Measurements from ENCODE around the gene AP3B1. TPM values are rescaled to one million over a fixed set of nuclear protein-coding genes. Genes with fewer than 3 reads are reported as not detected.

The AP3B1 gene
- total and polyA plus RNA-seq, 12 donors: 22.0 to 59.1 (median 34.3) TPM

- no peak for DNase-seq
- H3K27me3 ChIP-seq: peaks cover 34% of the 10 kb centered on the region
- TF ChIP-seq POLR2A (IDR thresholded peaks at IDR 0.05) (no peak), CTCF (IDR thresholded peaks at IDR 0.05) (no peak)
- H3K4me1 ChIP-seq (replicated peaks in 1 of 2): peaks cover 0 to 7% of the 10 kb centered on the region in 2 donors
- H3K9me3 ChIP-seq (replicated peaks in 1 of 3): no peaks in the 10 kb centered on the region
- intact Hi-C loops (cut with DNase I): no loop called here
- WGBS, 4 donors: 62 to 77% (median 66%) methylated on average over 12 of the region's 12 CpGs
- H3K36me3 ChIP-seq (replicated peaks in 1 of 2): no peaks in the 10 kb centered on the region
- no peak overlapping the region for H3K27ac ChIP-seq
- no peak overlapping the region for H3K4me3 ChIP-seq
Observed at GRCh38 chr5:77958642-77959330, 335.7 kb downstream of the AP3B1 start.

- H3K27me3 ChIP-seq: peaks cover 34% of the 10 kb centered on the region
- peaks cover 0 to 7% of the 10 kb centered on the region in 2 donors for H3K4me1 ChIP-seq (replicated peaks in 1 of 2)
- no peak overlapping the region for H3K27ac ChIP-seq
- no peak for DNase-seq
- intact Hi-C loops (cut with DNase I): no loop called here
- H3K36me3 ChIP-seq (replicated peaks in 1 of 2): no peaks in the 10 kb centered on the region
- no peak overlapping the region for H3K4me3 ChIP-seq
- WGBS, 4 donors: 18 to 22% (median 21%) methylated on average over 25 to 38 of the region's 38 CpGs
- H3K9me3 ChIP-seq (replicated peaks in 1 of 3): no peaks in the 10 kb centered on the region
- no peak for TF ChIP-seq CTCF (IDR thresholded peaks at IDR 0.05)
- TF ChIP-seq POLR2A (IDR thresholded peaks at IDR 0.05): no peak
Observed at GRCh38 chr5:77957931-77958521, 336.5 kb downstream of the AP3B1 start.

- H3K36me3 ChIP-seq (replicated peaks in 1 of 2): no peaks in the 10 kb centered on the region
- H3K27ac ChIP-seq: no peak overlapping the region
- no peak for TF ChIP-seq CTCF (IDR thresholded peaks at IDR 0.05)
- no peak for TF ChIP-seq POLR2A (IDR thresholded peaks at IDR 0.05)
- intact Hi-C loops (cut with DNase I): no loop called here
- 27 to 41% (median 35%) methylated on average over 20 of the region's 20 CpGs for WGBS, 4 donors
- peaks cover 0 to 7% of the 10 kb centered on the region in 2 donors for H3K4me1 ChIP-seq (replicated peaks in 1 of 2)
- no peak for DNase-seq
- H3K9me3 ChIP-seq (replicated peaks in 1 of 3): no peaks in the 10 kb centered on the region
- peaks cover 34% of the 10 kb centered on the region for H3K27me3 ChIP-seq
- no peak overlapping the region for H3K4me3 ChIP-seq
Observed at GRCh38 chr5:77957516-77957915, 337.0 kb downstream of the AP3B1 start.

GRCh38 chr5:77957081-77957480, 337.4 kb downstream of the AP3B1 start:
- Histone ChIP-seq H3K27ac (no peak overlapping the region), H3K9me3 (replicated peaks in 1 of 3) (no peaks in the 10 kb centered on the region), H3K4me1 (replicated peaks in 1 of 2) (peaks cover 0 to 7% of the 10 kb centered on the region in 2 donors), H3K36me3 (replicated peaks in 1 of 2) (no peaks in the 10 kb centered on the region), H3K27me3 (peaks cover 34% of the 10 kb centered on the region), H3K4me3 (no peak overlapping the region)
- intact Hi-C loops (cut with DNase I): no loop called here
- WGBS, 4 donors: 67 to 76% (median 70%) methylated on average over 6 to 13 of the region's 13 CpGs
- DNase-seq: no peak
- TF ChIP-seq CTCF (IDR thresholded peaks at IDR 0.05): no peak
- TF ChIP-seq POLR2A (IDR thresholded peaks at IDR 0.05): no peak
